HS-27A (cell line): ENCODE measurements around the gene CFAP52.
"Not testable (repeated sequence)": the region's sequence is repeated elsewhere in the genome, so short reads cannot be mapped to it uniquely, and the experiment has no call there.

Experiments used
- DNase-seq: peaks from one replicate; pipeline ENCODE4 v3.0.0-alpha.2; 2012; ENCODE audit warnings: low read depth, missing footprints

CFAP52 gene, protein sequence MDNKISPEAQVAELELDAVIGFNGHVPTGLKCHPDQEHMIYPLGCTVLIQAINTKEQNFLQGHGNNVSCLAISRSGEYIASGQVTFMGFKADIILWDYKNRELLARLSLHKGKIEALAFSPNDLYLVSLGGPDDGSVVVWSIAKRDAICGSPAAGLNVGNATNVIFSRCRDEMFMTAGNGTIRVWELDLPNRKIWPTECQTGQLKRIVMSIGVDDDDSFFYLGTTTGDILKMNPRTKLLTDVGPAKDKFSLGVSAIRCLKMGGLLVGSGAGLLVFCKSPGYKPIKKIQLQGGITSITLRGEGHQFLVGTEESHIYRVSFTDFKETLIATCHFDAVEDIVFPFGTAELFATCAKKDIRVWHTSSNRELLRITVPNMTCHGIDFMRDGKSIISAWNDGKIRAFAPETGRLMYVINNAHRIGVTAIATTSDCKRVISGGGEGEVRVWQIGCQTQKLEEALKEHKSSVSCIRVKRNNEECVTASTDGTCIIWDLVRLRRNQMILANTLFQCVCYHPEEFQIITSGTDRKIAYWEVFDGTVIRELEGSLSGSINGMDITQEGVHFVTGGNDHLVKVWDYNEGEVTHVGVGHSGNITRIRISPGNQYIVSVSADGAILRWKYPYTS

GRCh38 chr17:9576521-9577372 is at the start of gene CFAP52:
Gene CFAP52, plus strand, starts transcription at chr17:9576642. Its CDS starts 54 bp downstream, at chr17:9576696.
- peak; percentile 52 for DNase-seq

DNA sequence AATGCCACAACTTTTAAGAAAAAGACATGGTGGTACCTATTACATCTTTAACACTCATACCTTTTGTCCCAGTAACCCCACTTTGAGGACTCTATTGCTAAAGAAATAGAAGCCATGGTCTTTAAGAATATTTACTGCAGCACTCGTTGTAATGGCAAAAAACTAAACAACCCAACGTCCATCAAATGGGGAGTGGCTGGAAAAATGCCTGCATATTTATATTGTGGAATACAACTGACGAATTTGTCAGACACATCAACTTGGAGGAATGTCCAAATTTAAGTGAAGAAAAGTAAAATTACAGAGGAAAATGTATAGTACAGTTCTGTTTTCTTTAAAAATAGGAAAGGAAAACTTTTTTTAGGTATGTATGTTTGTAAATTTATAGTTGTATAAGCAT is 48.7 kb upstream of the CFAP52 start:
- DNase-seq = no peak

DNA sequence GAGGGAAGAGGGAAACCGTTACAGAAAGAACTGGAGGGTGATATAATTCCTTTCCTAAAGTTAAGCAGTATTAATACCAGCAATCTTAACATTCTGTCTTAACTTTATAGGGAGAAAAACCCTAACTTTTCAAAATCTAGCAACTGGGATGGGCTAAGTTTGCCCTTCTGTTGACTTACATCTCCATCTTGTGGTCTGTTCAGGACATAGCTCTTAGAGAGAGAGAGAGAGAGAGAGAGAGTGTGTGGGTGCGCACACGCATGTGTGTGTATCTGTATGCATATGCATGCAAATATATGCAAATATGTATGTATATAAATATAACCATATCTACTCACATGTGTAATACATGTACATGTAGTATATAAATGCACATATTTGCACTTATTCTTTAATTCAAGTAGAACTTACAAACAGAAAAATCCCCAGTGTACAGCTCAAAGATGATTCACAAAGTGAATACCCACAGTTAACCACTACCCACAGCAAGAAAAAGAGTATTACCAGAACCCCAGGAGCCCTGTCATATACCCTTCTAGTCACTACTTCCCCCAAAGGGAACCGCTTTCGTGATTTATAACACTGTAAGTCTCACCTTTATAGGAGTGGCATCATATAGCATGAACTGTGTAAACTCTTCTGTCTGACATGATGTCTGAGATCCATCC is 47.3 kb upstream of the CFAP52 start:
- DNase-seq = no peak

DNA sequence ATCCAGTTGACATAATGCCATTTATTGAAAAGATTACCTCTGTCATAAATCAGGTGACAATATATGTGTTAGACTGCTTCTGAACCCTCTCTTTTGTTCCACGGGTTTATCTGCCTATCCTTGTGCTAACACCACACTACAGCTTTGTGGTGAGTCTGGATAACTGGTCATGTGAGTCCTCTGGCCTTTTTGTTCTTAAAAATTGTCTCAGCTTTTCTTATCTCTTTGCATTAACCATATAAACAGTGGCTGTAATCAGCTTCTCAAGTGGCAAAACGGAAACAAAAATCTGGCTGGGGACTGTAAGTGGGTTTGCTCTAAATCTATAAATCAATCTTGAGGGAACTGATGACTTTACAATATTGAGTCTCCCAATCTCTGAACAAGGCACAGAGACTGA is 45.4 kb upstream of the CFAP52 start:
- DNase-seq = no peak

DNA sequence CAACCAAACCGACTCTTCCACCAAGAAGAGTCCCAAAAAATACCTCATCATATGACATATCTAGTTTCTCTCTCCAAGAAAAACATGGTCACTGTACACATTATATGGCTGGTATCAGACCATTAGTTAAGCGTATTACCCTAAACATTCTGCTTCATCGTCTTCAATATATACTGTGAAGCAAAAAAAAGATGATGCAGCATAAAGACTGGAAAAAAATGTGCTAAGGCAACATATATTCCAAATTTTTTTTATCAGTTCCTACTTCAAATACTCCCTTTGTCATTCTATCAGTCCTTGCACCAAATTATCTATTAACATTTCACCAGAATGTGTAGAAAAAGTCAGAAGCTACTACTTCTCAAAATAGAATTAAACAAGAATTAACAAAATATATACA is 43.7 kb upstream of the CFAP52 start:
- DNase-seq = no peak

GRCh38 chr17:9533441-9533840 is 43.0 kb upstream of the CFAP52 start:
- DNase-seq = no peak

GRCh38 chr17:9536061-9536460 is 40.4 kb upstream of the CFAP52 start:
- no peak for DNase-seq

- no peak for DNase-seq
Observed at GRCh38 chr17:9537177-9537776, 39.2 kb upstream of the CFAP52 start.

GRCh38 chr17:9538626-9539025 is 37.8 kb upstream of the CFAP52 start:
- no peak for DNase-seq

DNA sequence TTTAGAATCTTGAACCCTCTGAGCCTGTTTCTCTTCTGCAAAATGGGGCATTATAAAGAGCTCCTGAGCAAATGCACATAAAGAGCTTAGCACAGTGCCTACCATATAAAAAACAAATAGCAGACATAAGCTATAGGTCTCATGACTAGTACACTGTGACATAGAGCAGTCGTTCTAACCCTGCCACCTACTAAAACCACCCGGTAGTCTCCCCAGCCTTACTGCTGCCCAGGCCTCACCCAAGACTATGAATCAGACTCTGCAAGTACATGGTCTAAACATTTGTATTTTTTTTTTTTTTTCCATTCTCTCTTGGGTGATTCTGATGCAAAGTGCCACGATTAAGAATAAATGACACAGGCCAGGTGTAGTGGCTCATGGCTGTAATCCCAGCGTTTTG is 34.7 kb upstream of the CFAP52 start:
- DNase-seq = no peak

DNA sequence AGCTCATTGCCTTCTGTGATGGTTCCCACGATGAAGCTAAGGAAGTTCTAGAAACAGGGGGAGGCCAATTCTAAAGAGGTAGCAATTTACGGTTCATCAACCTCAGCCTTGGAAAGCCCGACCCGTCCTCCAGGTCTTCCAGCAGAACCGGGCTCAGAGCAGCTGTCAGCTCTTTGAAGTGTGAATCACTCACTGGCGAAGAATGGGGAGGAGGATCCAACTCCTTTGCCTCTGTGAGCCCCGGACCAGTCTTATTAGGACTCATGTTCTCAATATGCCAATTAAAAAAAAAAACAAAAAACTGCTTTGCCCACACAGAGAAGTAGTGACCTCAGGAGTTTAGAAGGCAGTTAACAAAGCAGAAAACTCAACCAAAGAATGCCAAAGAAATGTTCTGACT is 32.2 kb upstream of the CFAP52 start:
- DNase-seq = no peak

- DNase-seq = no peak
Observed at GRCh38 chr17:9549215-9549614, 27.2 kb upstream of the CFAP52 start.

GRCh38 chr17:9553181-9553580 is 23.3 kb upstream of the CFAP52 start:
- no peak for DNase-seq

DNA sequence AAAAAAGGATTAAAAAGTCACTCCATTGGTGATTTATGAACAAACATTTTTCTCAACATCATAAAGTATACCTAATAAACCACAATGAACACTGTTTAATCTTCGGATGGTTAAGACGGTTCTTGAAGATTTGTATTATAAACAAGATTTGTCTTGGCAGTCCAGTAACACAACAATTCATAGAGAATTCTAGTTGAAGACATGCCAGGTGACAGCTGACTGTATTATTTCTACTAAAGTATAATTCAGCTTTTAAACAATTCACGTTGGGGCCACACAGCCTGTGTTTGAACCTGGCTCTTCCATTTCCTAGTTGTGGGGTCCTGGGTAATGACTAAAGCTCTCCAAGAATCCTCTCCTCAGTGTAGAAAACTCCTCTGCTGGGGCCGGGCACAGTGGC is 22.8 kb upstream of the CFAP52 start:
- DNase-seq = no peak

DNA sequence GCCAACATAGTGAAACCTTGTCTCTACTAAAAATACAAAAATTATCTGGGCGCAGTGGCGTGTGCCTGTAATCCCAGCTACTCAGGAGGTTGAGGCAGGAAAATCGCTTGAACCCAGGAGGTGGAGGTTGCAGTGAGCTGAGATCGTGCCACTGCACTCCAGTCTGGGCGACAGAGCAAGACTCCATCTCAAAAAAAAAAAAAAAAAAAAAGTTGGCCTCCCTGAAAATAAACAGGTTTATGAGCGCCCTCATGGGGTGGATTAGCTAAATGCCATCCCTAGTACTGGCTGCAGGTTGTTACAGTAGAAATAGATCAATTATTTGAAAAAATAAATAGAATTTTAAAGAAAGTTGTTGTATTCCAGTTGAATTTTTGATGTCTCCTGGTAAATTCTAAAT is 21.7 kb upstream of the CFAP52 start:
- DNase-seq = not testable (repeated sequence)

GRCh38 chr17:9557161-9557755 is 19.2 kb upstream of the CFAP52 start:
- no peak for DNase-seq

DNA sequence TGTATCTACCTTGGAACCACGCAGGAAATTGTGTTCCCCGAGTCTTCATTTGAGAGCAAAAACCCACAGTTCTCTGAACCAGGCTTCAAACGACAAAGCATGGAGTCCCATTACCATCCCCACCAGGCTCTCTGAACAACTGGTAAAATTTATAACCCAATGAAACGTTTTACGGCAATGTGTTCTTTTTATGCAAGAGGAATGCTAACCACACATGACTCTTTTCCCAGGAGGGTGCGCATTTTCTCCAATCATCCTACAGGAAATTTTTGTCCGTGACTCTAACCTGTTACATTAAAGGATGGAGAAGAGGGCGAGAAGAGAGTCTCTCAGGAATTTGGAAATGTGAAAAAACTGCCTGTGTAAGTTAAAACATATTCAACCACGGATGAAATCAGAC is 18.6 kb upstream of the CFAP52 start:
- DNase-seq = no peak

DNA sequence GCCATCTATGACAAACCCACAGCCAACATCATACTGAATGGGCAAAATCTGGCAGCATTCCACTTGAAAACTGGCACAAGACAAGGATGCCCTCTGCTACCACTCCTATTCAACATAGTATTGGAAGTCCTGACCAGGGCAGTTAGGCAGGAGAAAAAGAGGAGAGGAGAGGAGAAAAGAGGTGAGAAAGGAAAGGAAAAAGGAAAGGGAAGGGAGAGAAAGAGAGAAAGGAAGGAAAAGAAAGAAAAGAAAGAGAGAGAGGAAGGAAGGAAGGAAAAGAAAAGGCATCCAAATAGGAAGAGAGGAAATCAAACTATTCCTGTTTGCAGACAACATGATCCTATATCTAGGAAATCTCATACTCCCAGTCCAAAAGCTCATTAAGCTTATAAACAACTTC is 12.3 kb upstream of the CFAP52 start:
- no peak for DNase-seq

DNA sequence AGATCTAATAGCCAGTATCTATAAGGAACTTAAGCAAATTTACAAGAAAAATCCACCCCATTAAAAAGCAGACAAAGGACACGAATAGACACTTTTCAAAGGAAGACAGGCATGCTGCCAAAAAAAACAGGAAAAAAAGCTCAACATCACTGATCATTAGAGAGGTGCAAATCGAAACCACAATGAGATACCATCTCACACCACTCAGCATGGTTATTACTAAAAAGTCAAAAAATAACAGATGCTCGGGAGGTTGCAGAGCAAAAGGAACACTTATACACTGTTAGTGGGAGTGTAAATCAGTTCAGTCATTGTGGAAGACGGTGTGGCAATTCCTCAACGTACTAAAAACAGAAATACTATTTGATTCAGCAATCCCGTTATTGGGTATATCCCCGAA is 10.4 kb upstream of the CFAP52 start:
- no peak for DNase-seq

GRCh38 chr17:9566739-9567138 is 9.7 kb upstream of the CFAP52 start:
- DNase-seq = not testable (repeated sequence)

- DNase-seq = no peak
Observed at GRCh38 chr17:9568004-9568403, 8.4 kb upstream of the CFAP52 start.
